AG09309 (cell line): Measurements from ENCODE around the gene GADD45GIP1.
"Not testable (repeated sequence)": the region's sequence is repeated elsewhere in the genome, so short reads cannot be mapped to it uniquely, and the experiment has no call there.

Experiments
- DNase-seq: peaks from one replicate; pipeline ENCODE4 v3.0.0-alpha.2; 2010; ENCODE audit warnings: low read depth
- H3K4me3 ChIP-seq: 2 replicates; pipeline ENCODE4 v1.5.1; 2011; ENCODE audit warnings: mild to moderate bottlenecking, low read depth, low read length, moderate library complexity; ENCODE audit not compliant: control insufficient read depth
- CTCF ChIP-seq: IDR thresholded peaks from 2 replicates; pipeline ENCODE4 v1.5.1; 2011; ENCODE audit warnings: mild to moderate bottlenecking, low read depth, low read length, inconsistent platforms; ENCODE audit not compliant: insufficient read depth, control insufficient read depth; ENCODE audit errors: missing control alignments

Gene GADD45GIP1

GRCh38 chr19:12984143-12984627 lies 27.2 kb upstream of the GADD45GIP1 start:
- H3K4me3 ChIP-seq: no peak overlapping the region
- DNase-seq: no peak
- no peak for TF ChIP-seq CTCF

- DNase-seq: no peak
- H3K4me3 ChIP-seq: peak overlapping the region; percentile 45
- peak; percentile 77 for TF ChIP-seq CTCF
Measured at GRCh38 chr19:12983542-12984142, 26.6 kb upstream of the GADD45GIP1 start.

GRCh38 chr19:12983091-12983490 lies 26.1 kb upstream of the GADD45GIP1 start:
- no peak for DNase-seq
- no peak for TF ChIP-seq CTCF
- peak overlapping the region; percentile 45 for H3K4me3 ChIP-seq

- no peak for DNase-seq
- no peak overlapping the region for H3K4me3 ChIP-seq
- TF ChIP-seq CTCF: no peak
Measured at GRCh38 chr19:12982648-12983047, 25.6 kb upstream of the GADD45GIP1 start.

- DNase-seq: no peak
- no peak overlapping the region for H3K4me3 ChIP-seq
- TF ChIP-seq CTCF: no peak
Measured at GRCh38 chr19:12979974-12980373, 23.0 kb upstream of the GADD45GIP1 start.

- H3K4me3 ChIP-seq, DNase-seq: not testable (repeated sequence)
Measured at GRCh38 chr19:12976109-12976508, 19.1 kb upstream of the GADD45GIP1 start.

GRCh38 chr19:12975221-12975741 lies 18.3 kb upstream of the GADD45GIP1 start:
- H3K4me3 ChIP-seq: no peak overlapping the region
- no peak for TF ChIP-seq CTCF
- DNase-seq: no peak
